Lower lobe of right lung (tissue), 2 donors: ENCODE measurements around the gene MUC20. TPM values are rescaled to one million over a fixed set of nuclear protein-coding genes. Genes with fewer than 3 reads are reported as not detected.

ENCODE experiments used
- ATAC-seq, 2 donors: fragments of 200-7000 bp; cut with Tn5 transposase; one replicate each; pipeline ENCODE4 v1.9.1; 2020 to 2022; ENCODE audit warnings: mild to moderate bottlenecking in 2 of 2, moderate library complexity in 2 of 2
- DNase-seq: peaks from one replicate; pipeline ENCODE4 v3.0.0-alpha.2; 2020
- H3K27ac ChIP-seq: fragments of 200-600 bp; one replicate; pipeline ENCODE4 v1.8.0; 2022
- H3K27me3 ChIP-seq: fragments of 200-600 bp; one replicate; pipeline ENCODE4 v1.8.0; 2022; ENCODE audit warnings: low read depth
- H3K36me3 ChIP-seq: fragments of 200-600 bp; one replicate; pipeline ENCODE4 v1.8.0; 2022; ENCODE audit warnings: mild to moderate bottlenecking
- H3K4me1 ChIP-seq: fragments of 200-600 bp; one replicate; pipeline ENCODE4 v1.8.0; 2022
- H3K4me3 ChIP-seq: fragments of 200-600 bp; one replicate; pipeline ENCODE4 v1.8.0; 2022; ENCODE audit warnings: mild to moderate bottlenecking
- H3K9me3 ChIP-seq: fragments of 200-600 bp; one replicate; pipeline ENCODE4 v1.8.0; 2022
- intact Hi-C: fragments of 100-400 bp; cut with DNase I; formaldehyde crosslinking; loops from one replicate; pipeline ENCODE4 v1.11.0; 2022
- total RNA-seq: library from RNA; stranded (reverse); fragmentation: NEBNext Ultra II Directional; extraction: Animal tissue kit (Norgen Biotek cat#: 25700); gene quantifications from one replicate; pipeline ENCODE4 v1.2.1, GENCODE V29; 2021
- TF ChIP-seq, protein P1 (sequence below): fragments of 200-600 bp; IDR thresholded peaks from one replicate; pipeline ENCODE4 v1.8.0; 2022; ENCODE audit warnings: antibody characterized with exemption, mild to moderate bottlenecking
- donor health status: DM: no; HTN: yes; CAD: no; lungs with severe emphysema.

MUC20 gene
- total RNA-seq, 1 donor from 2014 or later, result 14.3 TPM

DNA sequence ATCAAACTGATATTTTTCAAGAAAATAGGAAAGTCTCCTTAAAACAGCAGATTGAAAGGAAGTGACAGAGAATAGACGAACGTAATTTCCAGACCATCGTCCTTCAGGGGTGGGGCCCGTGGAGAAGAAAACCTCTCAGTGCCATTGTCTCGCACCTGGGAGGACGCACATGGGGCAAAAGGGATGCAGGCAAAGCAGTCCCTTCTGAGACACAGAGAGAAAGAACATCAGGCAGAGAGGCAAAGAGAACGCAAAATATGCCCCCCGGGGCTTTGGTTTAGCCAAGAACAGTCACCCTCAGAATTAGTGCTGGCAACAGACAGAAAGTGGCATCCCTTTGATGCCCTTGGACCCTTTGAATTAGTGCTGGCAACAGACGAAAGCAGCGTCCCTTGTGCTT is 37.0 kb downstream of the MUC20 start:
- TF ChIP-seq, protein P1, sequence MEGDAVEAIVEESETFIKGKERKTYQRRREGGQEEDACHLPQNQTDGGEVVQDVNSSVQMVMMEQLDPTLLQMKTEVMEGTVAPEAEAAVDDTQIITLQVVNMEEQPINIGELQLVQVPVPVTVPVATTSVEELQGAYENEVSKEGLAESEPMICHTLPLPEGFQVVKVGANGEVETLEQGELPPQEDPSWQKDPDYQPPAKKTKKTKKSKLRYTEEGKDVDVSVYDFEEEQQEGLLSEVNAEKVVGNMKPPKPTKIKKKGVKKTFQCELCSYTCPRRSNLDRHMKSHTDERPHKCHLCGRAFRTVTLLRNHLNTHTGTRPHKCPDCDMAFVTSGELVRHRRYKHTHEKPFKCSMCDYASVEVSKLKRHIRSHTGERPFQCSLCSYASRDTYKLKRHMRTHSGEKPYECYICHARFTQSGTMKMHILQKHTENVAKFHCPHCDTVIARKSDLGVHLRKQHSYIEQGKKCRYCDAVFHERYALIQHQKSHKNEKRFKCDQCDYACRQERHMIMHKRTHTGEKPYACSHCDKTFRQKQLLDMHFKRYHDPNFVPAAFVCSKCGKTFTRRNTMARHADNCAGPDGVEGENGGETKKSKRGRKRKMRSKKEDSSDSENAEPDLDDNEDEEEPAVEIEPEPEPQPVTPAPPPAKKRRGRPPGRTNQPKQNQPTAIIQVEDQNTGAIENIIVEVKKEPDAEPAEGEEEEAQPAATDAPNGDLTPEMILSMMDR, result no peak
- Histone ChIP-seq H3K36me3 (no peaks in the 10 kb centered on the region), H3K27ac (no peak overlapping the region), H3K4me3 (no peak overlapping the region), H3K9me3 (no peaks in the 10 kb centered on the region), H3K4me1 (peaks cover 8% of the 10 kb centered on the region), H3K27me3 (peaks cover 47% of the 10 kb centered on the region)
- DNase-seq (no peak), ATAC-seq (no peak)
- intact Hi-C loops, result no loop called here

DNA sequence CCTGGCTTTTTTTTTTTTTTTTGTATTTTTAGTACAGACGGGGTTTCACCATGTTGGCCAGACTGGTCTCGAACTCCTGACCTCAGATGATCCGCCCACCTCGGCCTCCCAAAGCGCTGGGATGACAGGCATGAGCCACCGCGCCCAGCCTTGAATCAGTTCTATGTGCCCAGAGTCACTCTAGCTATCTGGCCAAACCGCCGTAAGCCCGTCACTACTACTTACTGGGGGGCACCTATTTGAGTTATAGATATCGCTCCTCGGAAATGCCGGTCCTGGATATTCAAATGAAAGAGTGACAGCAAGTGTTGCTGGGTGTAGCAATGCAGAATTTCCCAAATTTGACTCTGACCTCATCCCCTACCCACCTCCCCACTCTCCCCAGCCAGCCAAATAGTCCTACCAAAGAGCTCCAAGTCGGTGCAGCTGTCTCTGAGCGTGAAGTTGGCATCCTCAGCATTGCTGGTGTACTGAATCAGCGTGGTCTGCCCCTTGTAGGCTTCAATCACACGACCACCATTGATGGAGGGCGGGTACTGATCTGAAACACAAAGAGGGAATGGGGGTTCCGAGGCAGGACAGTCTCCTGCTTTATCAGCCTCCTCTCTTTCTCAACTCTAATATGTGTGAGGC is 38.1 kb downstream of the MUC20 start:
- TF ChIP-seq, protein P1, result no peak
- H3K36me3 ChIP-seq, result no peaks in the 10 kb centered on the region
- peaks cover 57% of the 10 kb centered on the region for H3K27me3 ChIP-seq
- H3K27ac ChIP-seq, result no peak overlapping the region
- no peaks in the 10 kb centered on the region for H3K9me3 ChIP-seq
- ATAC-seq, result no peak
- DNase-seq, result no peak
- H3K4me3 ChIP-seq, result no peak overlapping the region
- intact Hi-C loops, result no loop called here
- peaks cover 8% of the 10 kb centered on the region for H3K4me1 ChIP-seq

DNA sequence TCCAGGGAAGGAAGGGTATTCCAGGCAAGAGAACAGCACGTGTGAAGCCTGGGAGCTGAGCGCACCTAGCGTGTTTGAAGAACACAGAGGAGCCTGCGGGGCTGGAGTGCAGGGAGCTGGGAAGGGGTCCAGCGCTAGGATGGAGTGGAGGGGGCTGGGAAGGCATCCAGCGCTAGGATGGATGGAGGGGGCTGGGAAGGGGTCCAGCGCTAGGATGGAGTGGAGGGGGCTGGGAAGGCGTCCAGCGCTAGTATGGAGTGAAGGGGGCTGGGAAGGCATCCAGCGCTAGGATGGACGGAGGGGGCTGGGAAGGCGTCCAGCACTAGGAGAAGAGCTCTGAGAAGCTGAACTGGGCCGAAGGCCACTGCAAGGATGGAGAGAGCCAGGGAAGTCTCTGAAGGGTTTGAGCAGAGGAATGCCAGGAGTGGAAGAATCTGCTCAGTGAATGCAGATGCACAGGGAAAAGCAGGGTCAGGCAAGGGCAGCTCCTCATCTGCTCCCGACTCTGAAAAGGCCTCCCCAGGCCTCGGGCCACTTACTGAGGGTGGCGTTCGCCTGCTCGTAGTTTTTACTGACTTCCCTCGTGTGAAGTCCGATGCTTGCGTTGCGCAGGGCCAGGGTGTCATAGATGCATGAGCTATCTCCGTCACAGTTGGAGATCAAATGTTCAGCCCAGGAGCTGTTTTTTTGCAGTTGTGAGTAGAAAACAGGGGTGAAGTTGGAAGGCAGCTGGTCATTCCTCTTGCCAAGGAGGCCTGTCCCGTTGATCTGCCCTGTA is 39.8 kb downstream of the MUC20 start:
- Histone ChIP-seq H3K27me3 (peaks cover 58% of the 10 kb centered on the region), H3K36me3 (no peaks in the 10 kb centered on the region), H3K4me3 (no peak overlapping the region), H3K27ac (no peak overlapping the region), H3K9me3 (no peaks in the 10 kb centered on the region), H3K4me1 (peaks cover 8% of the 10 kb centered on the region)
- DNase-seq (no peak), ATAC-seq (peak in 1 of 2 donors; percentile 91)
- TF ChIP-seq, protein P1, result no peak
- intact Hi-C loops, result no loop called here

DNA sequence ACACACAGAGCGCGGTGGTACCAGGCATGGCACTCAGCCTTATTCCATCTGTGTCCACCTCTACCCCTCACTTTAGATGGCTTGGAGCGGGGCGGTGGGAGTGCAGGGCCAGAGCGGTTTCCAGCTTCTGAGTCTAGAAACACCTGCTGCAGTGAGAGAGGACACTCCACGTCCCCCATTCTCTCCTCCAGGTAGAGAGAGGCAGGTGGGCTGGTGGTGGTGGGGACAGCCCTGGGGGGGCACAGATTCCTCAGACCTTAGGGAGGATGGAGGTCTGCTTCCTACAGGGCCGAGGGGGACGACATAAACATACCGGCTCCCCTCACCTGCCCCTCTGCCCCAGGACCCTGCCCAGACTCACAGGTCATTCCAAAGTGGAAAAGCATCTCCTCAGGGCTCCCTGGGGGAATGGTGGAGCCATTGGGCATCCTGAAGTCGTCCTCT is 40.4 kb downstream of the MUC20 start:
- Histone ChIP-seq H3K36me3 (no peaks in the 10 kb centered on the region), H3K4me1 (peaks cover 8% of the 10 kb centered on the region), H3K27me3 (peaks cover 62% of the 10 kb centered on the region), H3K9me3 (no peaks in the 10 kb centered on the region), H3K4me3 (no peak overlapping the region), H3K27ac (no peak overlapping the region)
- TF ChIP-seq, protein P1, result no peak
- intact Hi-C loops, result no loop called here
- no peak for ATAC-seq
- DNase-seq, result no peak

DNA sequence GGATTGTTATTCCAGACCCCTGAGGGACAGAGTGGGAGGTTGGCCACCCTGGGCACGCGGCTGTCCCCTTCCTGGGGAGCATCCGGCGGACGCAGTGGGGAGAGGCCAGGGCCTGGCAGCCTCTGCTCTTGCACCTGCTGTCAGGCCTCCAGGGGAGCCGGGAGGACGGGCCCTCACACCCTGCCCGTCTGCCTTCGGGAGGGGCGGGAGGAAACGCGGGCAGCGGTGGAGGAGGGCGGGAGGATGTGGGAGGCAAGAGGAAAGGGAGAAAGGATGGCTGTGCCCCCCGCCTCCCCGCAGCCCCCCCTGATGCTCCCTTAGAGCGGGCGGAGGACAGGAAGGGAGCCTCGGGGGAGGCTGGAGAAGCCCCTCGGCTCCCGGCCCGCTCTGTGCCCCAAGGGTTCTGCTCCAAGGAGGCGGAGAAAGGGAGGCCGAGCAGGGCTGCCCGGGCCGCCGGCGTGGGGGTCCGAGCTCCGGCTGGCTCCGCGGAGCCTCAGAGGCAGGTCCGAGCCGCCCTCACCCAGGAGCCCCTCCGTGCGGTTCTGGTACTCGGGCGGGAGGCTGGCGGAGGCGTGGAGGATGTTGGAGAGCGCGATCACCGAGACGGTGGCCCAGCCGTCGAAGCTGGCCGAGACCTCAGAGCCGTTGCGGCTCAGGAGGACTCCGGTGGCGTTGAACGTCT is 40.9 kb downstream of the MUC20 start:
- no peak for ATAC-seq
- peak; percentile 35 for DNase-seq
- Histone ChIP-seq H3K36me3 (no peaks in the 10 kb centered on the region), H3K27ac (no peak overlapping the region), H3K4me1 (peaks cover 8% of the 10 kb centered on the region), H3K4me3 (no peak overlapping the region), H3K9me3 (no peaks in the 10 kb centered on the region), H3K27me3 (peaks cover 68% of the 10 kb centered on the region)
- intact Hi-C loops, result no loop called here
- TF ChIP-seq, protein P1, result no peak
